Measurements from ENCODE around the gene RPP38.

The RPP38 gene

GRCh38 chr10:15113766-15114165, 16.6 kb downstream of the RPP38 start:
- no peak for DNase-seq

DNA sequence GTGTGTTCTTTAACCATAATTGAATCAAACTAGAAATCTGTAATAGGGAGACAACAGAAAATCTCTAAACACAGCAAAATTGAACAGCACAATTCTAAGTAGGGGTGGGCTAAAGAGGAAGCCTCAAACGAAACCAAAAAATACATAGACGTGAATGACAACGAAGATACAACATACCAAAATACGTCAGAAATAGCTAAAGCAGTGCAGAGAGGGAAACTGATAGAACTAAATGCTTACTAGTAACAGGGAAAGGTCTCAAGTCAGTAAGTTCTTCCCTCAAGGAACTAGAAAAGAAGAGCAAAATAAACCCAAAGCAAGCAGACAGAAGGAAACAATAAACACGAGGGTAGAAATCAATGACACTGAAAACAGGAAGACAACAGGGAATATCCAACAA, 19.1 kb downstream of the RPP38 start:
- DNase-seq: no peak

GRCh38 chr10:15118615-15119014, 21.5 kb downstream of the RPP38 start:
- DNase-seq: no peak

DNA sequence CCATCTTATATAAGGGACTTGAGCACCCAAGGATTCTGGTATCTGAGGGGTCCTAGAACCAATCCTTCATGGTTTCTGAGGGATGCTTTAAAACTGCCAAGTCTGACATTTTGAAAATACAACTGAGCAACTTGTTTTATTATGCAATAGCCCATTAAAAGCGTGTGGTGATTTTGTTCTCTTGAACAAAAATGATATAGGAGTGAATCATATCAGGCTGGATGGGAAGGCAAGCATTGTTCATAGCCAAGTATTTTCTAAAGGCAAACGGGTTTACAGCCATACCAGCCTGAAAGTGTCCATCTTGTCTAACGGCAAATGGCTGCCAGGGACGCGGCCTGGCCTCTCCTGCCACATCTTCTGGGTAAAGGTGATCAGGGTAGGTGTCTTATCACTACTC, 23.4 kb downstream of the RPP38 start:
- no peak for DNase-seq

DNA sequence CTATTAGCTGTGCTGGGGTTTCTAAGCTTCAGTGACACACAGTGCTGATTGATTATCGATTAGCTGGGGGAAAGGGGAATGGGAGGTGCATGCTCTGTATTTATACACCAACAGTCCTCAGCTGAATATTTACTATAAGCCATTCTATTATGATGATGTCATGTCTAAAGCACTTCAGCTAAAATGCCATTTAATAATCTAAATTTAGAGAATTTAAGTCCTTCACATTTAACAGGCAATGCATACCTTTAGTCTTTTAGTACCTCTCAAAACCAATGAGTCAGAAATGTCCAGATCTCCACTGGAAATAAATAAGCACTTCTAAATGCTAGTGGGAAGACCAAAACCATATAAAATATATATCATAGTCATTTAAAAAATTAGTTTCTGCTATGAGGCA, 24.6 kb downstream of the RPP38 start:
- no peak for DNase-seq

GRCh38 chr10:15122477-15123030, 25.4 kb downstream of the RPP38 start:
- DNase-seq: no peak

DNA sequence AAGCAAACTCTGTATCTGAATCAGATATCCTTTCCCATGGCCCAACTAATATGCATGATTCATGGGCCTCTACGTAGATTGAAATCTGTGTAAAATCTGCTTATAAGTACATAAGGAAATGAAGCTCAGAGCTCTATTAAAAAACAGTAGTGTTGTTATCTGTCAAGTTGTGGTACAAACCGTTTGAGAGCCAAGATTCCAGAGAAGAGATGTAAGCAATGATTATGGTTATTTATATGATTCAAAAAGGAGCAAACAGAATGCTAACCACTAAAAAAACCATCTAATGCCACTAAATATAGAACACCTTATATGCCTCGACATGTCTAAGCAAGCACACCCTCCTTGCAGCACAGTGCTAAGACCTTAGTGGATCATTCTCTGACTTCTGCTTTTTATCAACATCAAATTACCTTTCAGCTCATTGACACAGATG, 26.6 kb downstream of the RPP38 start:
- no peak for DNase-seq

DNA sequence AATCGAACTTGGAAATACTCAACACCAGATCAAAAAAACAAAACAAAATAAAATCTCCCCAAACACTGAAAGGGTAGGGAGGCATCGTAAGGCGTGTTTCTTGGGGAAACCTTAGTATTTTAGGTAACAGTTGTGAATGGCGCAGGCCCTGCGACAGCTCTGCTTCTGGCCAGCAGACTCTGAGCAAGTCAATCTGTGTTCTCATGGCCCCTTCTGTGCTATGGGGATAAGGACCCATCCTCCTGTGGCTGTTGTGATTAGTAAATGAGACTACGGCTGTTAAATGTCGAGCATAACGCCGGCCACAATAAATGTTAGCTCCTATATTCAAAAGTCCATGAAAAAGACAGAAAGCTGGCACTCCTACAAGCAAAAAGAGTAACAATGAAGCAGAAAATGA, 27.0 kb downstream of the RPP38 start:
- no peak for DNase-seq

- no peak for DNase-seq
Measured at GRCh38 chr10:15124908-15125307, 27.8 kb downstream of the RPP38 start.

DNA sequence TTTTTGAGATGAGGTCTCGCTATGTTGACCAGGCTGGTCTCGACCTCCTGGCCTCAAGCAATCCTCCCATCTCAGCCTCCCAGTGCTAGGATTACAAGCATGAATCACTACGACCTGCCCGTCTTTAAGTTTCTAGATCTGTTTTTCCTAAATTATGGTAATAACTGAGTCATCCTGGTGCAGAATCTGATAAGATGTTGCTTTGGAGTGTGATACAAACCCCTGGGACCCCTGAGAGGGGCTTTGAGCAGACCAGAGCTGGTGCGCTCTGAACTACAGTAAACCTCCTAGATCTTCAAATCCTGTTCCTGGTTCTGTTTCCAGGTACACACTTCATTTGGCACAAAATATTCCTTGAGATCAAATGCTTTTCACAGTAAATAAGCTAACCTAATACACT, 34.2 kb downstream of the RPP38 start:
- DNase-seq: no peak

- DNase-seq: no peak
Measured at GRCh38 chr10:15136129-15137035, 39.2 kb downstream of the RPP38 start.

GRCh38 chr10:15137036-15137359, 39.8 kb downstream of the RPP38 start:
- no peak for DNase-seq

DNA sequence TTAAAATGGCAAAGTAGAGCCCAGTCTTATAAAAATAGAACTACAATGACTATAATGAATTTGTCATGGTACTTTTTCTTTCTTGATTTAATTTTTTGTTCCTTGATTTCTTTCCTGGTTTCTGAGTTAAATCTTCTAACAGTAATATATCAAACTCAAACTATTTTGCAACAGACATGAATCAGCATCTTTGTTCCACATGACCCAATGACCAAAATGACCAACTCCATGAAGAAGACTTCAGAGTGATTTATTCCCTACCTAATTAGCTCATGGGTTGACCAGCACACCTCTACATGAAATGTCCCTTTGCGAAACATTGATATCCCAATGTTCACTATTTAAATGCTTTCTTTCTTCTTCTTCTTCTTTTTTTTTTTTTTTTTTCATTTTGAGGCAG, 40.5 kb downstream of the RPP38 start:
- DNase-seq: no peak

DNA sequence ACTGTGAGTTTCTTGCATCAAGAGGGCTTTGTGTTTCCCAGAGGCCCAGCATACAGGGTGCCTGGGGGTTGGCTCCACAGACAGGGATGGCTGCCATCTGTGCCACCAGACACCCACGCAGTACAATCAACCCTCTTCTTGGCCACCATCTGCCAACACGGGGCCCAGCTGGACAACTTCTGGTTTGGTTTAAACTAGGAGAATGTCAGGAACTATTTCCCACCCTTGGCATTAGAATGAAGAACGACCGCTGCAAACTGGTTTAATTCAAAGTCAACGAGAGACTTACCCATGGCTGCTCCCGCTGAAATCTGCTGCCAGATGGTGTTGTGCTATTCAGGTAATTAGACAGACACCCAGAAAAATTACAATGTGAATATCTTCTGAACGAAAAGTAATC, 43.5 kb downstream of the RPP38 start:
- no peak for DNase-seq

DNA sequence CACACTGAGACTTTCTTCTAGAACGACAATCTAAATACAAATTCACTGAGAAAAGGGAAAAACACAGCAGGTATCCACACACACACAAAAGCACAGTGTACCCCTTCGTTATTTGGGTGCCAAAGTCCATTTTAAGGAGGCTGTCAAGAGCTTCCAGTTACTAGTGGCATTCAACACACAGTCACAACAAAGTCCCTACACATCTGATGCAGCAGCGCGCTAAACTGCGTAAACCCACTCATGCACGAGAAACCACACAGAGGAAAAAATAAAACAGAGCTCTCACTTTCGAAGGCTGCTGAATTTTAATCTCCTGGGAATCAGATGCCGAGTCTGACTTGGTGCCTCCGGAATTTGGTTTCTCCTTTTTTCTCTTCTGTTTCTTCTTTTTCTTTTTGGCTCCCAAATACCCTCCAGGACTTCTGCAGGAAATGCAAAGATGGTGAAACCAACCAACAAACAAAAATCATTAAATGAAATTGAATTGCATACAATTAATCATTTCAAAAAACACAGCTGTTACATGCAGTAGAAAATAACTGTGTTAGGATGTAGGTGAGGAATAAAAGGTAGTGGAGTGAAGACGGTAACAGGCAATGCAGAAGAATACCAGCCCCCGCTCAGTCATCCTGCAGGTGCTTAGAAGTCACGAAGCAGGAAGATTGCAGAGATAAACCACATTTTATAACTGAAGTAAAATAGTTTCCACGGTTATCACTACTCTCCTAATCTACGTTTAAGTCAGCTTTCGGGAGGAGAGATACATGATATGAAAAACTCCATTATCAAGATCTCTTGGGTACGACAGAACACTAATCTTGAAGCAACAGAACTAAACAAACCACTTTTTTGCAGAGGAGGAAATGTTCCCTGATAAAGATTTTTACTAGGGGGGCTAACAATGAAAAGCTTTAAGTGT, 44.2 kb downstream of the RPP38 start:
- DNase-seq: no peak

DNA sequence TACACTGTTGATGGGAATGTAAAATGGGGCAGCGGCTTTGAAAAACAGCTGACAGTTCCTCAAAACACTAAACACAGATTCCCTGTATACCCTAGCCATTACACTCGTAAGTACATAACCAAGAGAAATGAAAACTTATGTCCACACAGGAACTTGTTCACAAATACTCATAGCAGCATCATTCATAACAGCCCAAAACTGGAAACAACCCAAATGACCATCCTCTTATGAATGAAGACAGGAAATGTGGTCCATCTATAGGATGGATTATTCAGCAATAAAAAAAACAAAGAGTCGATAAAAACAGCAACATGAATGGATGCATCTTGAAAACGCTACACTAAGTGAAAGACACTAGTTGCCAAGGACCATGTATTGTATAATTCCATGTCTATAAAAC, 47.6 kb downstream of the RPP38 start:
- no peak for DNase-seq

DNA sequence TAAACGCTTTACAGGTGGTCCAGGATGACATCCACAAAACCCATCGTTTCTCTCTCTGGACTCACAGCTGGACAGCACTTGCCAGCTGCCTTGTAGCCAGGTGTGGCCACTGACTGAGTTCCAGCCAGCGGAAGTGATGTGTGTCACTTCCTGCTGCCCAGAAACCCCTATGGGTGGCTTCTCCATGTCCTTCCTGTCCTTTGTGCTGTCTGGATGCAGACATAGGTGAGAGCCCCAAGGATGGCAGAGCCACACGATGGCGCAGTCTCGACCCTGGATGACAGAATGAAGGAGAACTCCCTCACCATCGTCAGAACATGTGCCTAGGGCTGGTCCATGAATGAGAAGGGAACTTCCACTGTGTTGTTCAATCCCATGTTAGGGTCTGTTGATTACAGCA, 49.2 kb downstream of the RPP38 start:
- no peak for DNase-seq

DNA sequence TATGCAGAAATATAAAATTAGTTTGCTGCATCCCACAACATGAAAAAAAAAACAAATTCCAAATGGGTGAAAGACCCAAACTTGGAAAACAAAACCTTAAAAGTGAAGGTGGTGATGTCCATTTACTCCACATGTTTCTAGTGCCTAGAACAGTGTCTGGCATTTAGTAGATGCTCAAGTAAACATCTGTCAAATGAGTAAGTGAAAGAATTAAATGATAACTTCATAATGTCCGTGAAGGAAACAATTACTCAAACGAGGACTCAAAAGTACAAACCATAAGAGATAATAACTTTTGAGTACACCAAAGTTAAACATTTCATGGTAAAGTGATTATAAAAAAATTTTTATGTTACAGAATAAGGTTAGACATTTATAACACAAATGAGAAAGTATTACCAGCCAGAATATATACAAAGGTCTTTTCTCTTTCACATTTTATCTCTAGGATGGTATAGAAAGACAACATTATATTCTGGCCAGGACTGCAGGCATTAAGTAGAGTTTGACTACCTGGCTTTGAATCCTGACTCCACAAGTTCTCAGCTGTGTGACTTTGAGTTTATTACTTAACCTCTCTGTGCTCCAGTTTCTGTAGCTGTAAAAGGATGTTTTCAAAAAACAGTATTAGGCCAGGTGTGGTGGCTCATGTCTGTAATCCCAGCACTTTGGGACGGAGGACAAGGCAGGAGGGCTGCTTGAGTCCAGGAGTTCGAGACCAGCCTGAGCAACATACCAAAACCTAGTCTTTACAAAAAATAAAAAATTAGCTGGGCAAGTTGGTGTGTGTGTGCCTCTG, 50.6 kb downstream of the RPP38 start:
- no peak for DNase-seq

DNA sequence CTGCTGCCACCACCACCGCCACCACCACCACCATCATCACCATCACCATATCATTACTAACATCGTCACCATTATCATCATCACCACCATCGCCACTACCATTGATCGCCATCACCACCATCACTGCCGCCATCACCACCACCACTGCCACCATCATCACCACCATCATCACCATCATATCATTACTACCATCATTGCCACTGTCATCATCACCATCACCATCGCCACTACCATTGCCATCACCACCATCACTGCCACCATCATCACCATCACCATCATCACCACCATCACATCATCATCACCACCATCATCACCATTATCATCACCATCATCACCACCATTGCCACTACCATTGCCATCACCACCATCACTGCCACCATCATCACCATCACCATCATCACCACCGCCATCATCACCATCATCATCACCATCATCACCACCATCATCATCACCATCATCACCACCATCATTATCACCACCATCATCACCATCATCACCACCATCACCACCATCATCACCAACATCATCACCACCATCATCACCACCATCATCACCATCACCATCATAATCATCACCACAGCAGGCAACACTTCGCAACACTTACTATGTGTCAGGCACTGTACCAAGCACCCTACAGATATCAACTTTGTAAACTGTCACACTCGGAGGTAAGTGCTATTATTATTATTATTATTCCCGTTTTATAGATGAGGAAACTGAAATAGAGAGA, 52.1 kb downstream of the RPP38 start:
- no peak for DNase-seq

DNA sequence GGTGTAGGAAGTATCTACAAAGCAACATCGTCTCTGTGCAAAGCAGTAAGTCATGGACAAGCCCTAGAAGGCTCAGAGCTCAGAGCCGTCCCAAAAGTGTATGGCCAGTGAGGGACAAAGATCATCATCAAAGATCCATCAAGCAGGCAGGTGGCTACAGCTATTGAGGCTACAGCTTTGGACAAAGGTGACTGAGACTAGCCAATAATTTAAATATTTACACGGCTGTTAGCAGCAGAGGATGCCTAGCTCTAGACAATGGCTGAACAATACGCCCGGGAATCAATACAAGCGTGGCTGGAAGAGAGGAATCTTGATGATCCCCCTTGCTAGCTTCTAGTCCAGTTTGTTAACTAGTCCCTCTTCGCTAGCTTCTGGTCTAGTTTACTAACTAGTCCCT, 53.4 kb downstream of the RPP38 start:
- no peak for DNase-seq

DNA sequence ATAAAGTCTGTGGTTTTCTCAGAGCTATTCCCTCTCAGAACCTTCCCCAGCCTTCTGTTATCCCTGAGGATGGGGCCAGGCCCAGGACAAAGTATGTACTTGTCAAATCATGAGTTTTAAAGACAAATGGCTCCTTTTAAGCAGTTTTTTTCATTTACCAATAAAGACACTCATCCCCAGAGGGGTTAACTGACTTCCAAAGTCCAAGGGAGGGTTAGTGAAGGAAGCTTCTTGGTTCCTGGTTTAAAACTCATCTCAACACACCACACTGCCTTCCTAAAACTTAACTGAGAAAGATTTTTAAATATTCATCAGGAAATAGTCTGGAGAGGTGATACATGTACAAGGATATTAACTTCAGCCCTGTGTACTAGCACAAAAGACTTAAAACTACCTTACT, 55.4 kb downstream of the RPP38 start:
- DNase-seq: no peak

Measured in Kasumi-1 (cell line).